Testis (tissue), 3 donors: Measurements from ENCODE around the gene C11orf21. TPM values are rescaled to one million over a fixed set of nuclear protein-coding genes. Genes with fewer than 3 reads are reported as not detected.
A peak's percentile ranks its signal among the peaks of the same experiment; 100 is the strongest.

Experiments
- DNase-seq: peaks from one replicate; pipeline ENCODE4 v3.0.0-alpha.2; 2019
- H3K27ac ChIP-seq, 2 donors: fragments of 200-600 bp; sonication (generic); one replicate each; pipeline ENCODE4 v1.5.1; 2019
- H3K27me3 ChIP-seq: fragments of 200-600 bp; sonication (generic); one replicate; pipeline ENCODE4 v1.5.1; 2019
- H3K36me3 ChIP-seq: fragments of 200-600 bp; sonication (generic); one replicate; pipeline ENCODE4 v1.5.1; 2017; ENCODE audit warnings: low read depth; ENCODE audit errors: missing control alignments
- H3K4me1 ChIP-seq: fragments of 200-600 bp; sonication (generic); one replicate; pipeline ENCODE4 v1.5.1; 2019
- H3K4me3 ChIP-seq, 2 donors: fragments of 200-600 bp; sonication (generic); one replicate each; pipeline ENCODE4 v1.5.1; 2017 to 2019
- H3K9me3 ChIP-seq: fragments of 200-600 bp; sonication (generic); one replicate; pipeline ENCODE4 v1.5.1; 2017
- CTCF ChIP-seq, 3 experiments: fragments of 450-650 bp in 2 of 3; fragments of 200-600 bp in 1 of 3; sonication (generic) in 1 of 3; IDR thresholded peaks; one replicate each; pipeline ENCODE4 v1.5.1; 2016 to 2019; ENCODE audit warnings: antibody characterized with exemption in 3 of 3, mild to moderate bottlenecking in 2 of 3, moderate library complexity in 1 of 3
- POLR2A ChIP-seq: fragments of 450-650 bp; IDR thresholded peaks from one replicate; pipeline ENCODE4 v1.6.1; 2017; ENCODE audit warnings: antibody characterized with exemption, mild to moderate bottlenecking, moderate library complexity
- WGBS, 2 donors: methylation state at CpG; one replicate each; pipeline ENCODE4 v1.1.5; 2018; 5-methylcytosine and 5-hydroxymethylcytosine counted together
- intact Hi-C: fragments of 100-400 bp; cut with DNase I; formaldehyde crosslinking; loops from one replicate; pipeline ENCODE4 v1.15.1; 2023; ENCODE audit warnings: low total_unique reads
- polyA plus RNA-seq: library from polyadenylated mRNA; stranded (reverse); fragments of 350-450 nt; fragmentation: Illumina TruSeq; extraction: RNeasy Lipid Tissue Mini Kit (QIAGEN cat#74804); gene quantifications from one replicate; pipeline ENCODE4 v1.2.3, GENCODE V29; 2014; ENCODE audit warnings: low read depth, low replicate concordance; ENCODE audit not compliant: insufficient read depth
- total RNA-seq, 2 donors: library from RNA; depleted of rRNA; stranded (reverse); fragments of >200 nt; gene quantifications; one replicate each; pipeline ENCODE4 v1.2.3, GENCODE V29; 2016

C11orf21 gene
- total and polyA plus RNA-seq, 3 donors from 2014 or later = 0.12 to 0.88 (median 0.47) TPM

- Histone ChIP-seq H3K9me3 (no peaks in the 10 kb centered on the region), H3K4me3 (no peak overlapping the region), H3K27me3 (no peaks in the 10 kb centered on the region), H3K27ac (peak overlapping the region in 1 of 2 donors; percentile 51), H3K36me3 (no peaks in the 10 kb centered on the region), H3K4me1 (no peaks in the 10 kb centered on the region)
- peak; percentile 14 for DNase-seq
- 40 to 62% methylated on average over 1 to 6 of the region's 6 CpGs for WGBS, 2 donors
- intact Hi-C loops = no loop called here
- TF ChIP-seq CTCF (IDR thresholded peaks at IDR 0.05) = no peak
- no peak for TF ChIP-seq POLR2A
These were observed 24.7 kb downstream of the C11orf21 start for GRCh38 chr11:2277008-2277346.

- peak; percentile 7 for DNase-seq
- H3K36me3 ChIP-seq = no peaks in the 10 kb centered on the region
- intact Hi-C loops = no loop called here
- H3K9me3 ChIP-seq = no peaks in the 10 kb centered on the region
- H3K4me1 ChIP-seq = no peaks in the 10 kb centered on the region
- no peak overlapping the region for H3K4me3 ChIP-seq
- no peaks in the 10 kb centered on the region for H3K27me3 ChIP-seq
- H3K27ac ChIP-seq = no peak overlapping the region
- TF ChIP-seq POLR2A (no peak), CTCF (IDR thresholded peaks at IDR 0.05) (no peak)
- 95 to 97% methylated on average over 14 of the region's 14 CpGs for WGBS, 2 donors
These were observed 25.3 kb downstream of the C11orf21 start for GRCh38 chr11:2276280-2277007.

GRCh38 chr11:2275334-2276279 lies 26.1 kb downstream of the C11orf21 start:
- TF ChIP-seq CTCF (IDR thresholded peaks at IDR 0.05) = no peak
- no peak for TF ChIP-seq POLR2A
- H3K9me3 ChIP-seq = no peaks in the 10 kb centered on the region
- peak; percentile 8 for DNase-seq

GRCh38 chr11:2273771-2274170 lies 27.9 kb downstream of the C11orf21 start:
- intact Hi-C loops = no loop called here
- Histone ChIP-seq H3K4me1 (peaks cover 9% of the 10 kb centered on the region), H3K36me3 (no peaks in the 10 kb centered on the region), H3K4me3 (no peak overlapping the region), H3K27ac (no peak overlapping the region), H3K27me3 (peaks cover 3% of the 10 kb centered on the region), H3K9me3 (no peaks in the 10 kb centered on the region)
- TF ChIP-seq POLR2A (no peak), CTCF (IDR thresholded peaks at IDR 0.05) (no peak)
- peak; percentile 11 for DNase-seq
- 75 to 85% methylated on average over 12 of the region's 12 CpGs for WGBS, 2 donors

More at GRCh38 chr11:2275334-2276279, 26.1 kb downstream of the C11orf21 start:
- no peak overlapping the region for H3K4me3 ChIP-seq
- no peaks in the 10 kb centered on the region for H3K36me3 ChIP-seq
- H3K4me1 ChIP-seq = no peaks in the 10 kb centered on the region
- H3K27ac ChIP-seq = no peak overlapping the region
- H3K27me3 ChIP-seq = peaks cover 3% of the 10 kb centered on the region
- intact Hi-C loops = no loop called here
- WGBS, 2 donors = 91 to 94% methylated on average over 25 to 30 of the region's 30 CpGs
